ENCODE data around the gene ZNF514.

GRCh38 chr2:95138702-95139101 lies 20.9 kb downstream of the ZNF514 start:
- TF ChIP-seq CTCF (conservative IDR thresholded peaks at IDR 0.05; ENCODE audit: low read length) = no peak
- TF ChIP-seq EZH2phosphoT487 (IDR thresholded peaks at IDR 0.05; ENCODE audit: borderline replicate concordance, low read depth, low read length) = no peak
